ENCODE data around the gene FOXM1.
A peak's percentile ranks its signal among the peaks of the same experiment; 100 is the strongest.

The FOXM1 gene

DNA sequence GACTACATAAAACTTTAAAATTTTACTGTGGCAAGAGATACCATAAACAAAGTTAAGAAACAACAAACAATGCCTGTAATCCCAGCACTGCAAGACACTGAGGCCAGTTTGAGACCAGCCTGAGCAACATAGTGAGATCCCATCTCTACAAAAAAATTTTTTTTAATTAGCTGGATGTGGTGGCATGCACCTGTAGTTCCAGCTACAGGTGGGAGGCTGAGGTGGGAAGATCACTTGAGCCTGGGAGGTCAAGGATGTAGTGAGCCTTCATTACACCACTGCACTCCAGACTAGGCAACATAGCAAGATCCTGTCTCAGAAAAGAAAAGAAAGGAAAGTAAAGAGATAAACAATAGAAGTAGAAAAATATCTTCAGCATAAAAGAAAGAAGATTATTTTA, 16.8 kb downstream of the FOXM1 start:
- H3K4me3 Mint-ChIP-seq: no peak overlapping the region
- no peak for DNase-seq
- H3K4me1 Mint-ChIP-seq (ENCODE audit: low read depth): no peaks in the 10 kb centered on the region
- no peaks in the 10 kb centered on the region for H3K9me3 Mint-ChIP-seq
- peaks cover 88% of the 10 kb centered on the region for H3K36me3 Mint-ChIP-seq (ENCODE audit: low read depth)
- peak overlapping the region; percentile 15 for H3K27ac Mint-ChIP-seq
- H3K27me3 Mint-ChIP-seq: no peaks in the 10 kb centered on the region

DNA sequence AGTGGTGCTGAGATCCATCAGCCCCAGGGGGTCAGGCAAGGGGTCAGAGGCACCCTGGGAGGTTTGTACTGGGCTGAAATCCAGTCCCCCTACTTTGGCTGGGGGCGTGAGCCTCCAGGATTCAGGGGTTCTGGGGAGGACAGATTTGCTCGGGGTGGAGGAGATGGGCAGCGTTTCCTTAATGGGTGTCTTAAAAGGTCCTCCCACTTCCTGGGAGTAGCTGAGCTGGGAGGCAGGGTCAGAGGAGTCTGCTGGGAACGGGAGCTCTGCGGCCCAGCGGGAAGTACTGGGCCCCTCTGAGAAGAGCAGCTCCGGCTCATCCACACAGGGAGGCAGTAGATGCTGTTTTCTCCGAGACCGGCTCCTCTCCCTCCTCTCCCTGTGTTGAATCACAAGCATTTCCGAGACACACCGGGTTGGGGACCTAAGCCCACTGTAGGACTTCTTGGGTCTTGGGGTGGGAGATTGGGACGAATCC, 18.0 kb downstream of the FOXM1 start:
- no peak overlapping the region for H3K27ac Mint-ChIP-seq
- no peaks in the 10 kb centered on the region for H3K4me1 Mint-ChIP-seq (ENCODE audit: low read depth)
- no peak overlapping the region for H3K4me3 Mint-ChIP-seq
- DNase-seq: no peak
- H3K36me3 Mint-ChIP-seq (ENCODE audit: low read depth): peaks cover 84% of the 10 kb centered on the region
- H3K27me3 Mint-ChIP-seq: no peaks in the 10 kb centered on the region
- no peaks in the 10 kb centered on the region for H3K9me3 Mint-ChIP-seq

DNA sequence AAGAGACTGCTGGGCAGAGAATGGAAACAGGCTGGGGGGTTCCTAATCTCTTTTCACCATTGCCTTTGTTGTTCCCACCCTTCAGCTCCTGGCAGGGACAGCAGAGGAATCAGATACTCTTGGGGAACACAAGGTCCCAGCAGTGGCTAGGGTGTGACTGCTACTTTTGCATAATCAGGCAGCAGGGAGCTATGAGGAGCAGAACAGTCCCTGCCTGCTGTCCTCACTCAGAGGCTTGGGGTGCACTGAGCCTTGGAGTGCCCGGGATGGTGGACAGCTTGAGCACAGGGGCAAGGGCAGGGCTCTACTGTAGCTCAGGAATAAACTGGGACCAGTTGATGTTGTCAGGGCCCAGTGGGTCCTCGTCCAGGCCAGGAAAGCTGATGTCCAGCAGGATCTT, 18.6 kb downstream of the FOXM1 start:
- Mint-ChIP-seq H3K4me1 (ENCODE audit: low read depth) (peaks cover 1% of the 10 kb centered on the region), H3K9me3 (no peaks in the 10 kb centered on the region), H3K27ac (no peak overlapping the region), H3K27me3 (no peaks in the 10 kb centered on the region), H3K4me3 (no peak overlapping the region), H3K36me3 (ENCODE audit: low read depth) (peaks cover 80% of the 10 kb centered on the region)
- no peak for DNase-seq

DNA sequence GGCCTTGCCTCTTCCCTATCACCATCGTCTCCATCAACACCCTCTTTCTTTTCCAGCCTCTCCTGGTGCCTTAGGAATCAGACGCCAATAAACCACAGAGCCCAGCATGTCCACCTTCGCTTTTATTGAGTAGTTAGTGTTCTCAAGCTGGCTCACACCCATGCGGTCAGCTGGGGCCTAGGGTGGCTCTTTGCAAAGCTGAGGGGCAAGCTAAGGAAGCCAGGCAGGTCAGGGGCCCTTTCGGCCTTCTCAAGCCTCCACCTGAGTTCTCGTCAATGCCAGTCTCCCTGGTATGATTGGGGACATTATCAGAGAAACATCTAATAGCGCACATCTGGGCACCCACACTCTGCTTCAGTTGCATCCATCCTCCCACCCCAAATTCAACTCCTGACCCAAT, 19.4 kb downstream of the FOXM1 start:
- no peaks in the 10 kb centered on the region for H3K27me3 Mint-ChIP-seq
- H3K27ac Mint-ChIP-seq: no peak overlapping the region
- no peaks in the 10 kb centered on the region for H3K9me3 Mint-ChIP-seq
- DNase-seq: no peak
- H3K36me3 Mint-ChIP-seq (ENCODE audit: low read depth): peaks cover 74% of the 10 kb centered on the region
- peaks cover 1% of the 10 kb centered on the region for H3K4me1 Mint-ChIP-seq (ENCODE audit: low read depth)
- no peak overlapping the region for H3K4me3 Mint-ChIP-seq

DNA sequence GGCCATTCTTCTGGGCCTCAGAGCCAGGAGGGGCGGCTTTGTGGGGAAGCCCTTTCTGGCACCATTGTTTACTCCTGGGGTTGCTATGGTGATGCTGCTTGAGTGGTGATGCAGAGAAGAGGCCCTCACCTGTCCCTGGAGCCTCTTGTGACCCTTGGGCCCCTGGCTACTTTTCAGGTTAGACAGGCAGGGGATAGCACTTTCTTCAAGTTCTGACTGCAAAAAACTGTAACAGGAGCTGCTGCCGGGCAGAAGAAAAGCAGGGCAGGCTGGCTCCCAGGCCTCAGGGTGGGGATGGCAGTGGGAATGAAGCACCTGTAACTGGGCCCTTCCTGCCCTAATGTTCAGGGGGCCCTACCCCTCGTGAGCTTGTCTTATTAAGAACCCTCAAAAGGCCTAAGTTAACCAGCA, 19.9 kb downstream of the FOXM1 start, which contains the start of gene TEX52:
Gene TEX52, minus strand, starts transcription at position 19 of the 411 bp plus-strand sequence. Its CDS starts 13 bp downstream, at position 6.
- H3K4me3 Mint-ChIP-seq: no peak within 1 kb of the TSS
- H3K36me3 Mint-ChIP-seq (ENCODE audit: low read depth): peaks cover 74% of the 10 kb centered on the region
- H3K27me3 Mint-ChIP-seq: no peaks in the 10 kb centered on the region
- no peak for DNase-seq
- no peaks in the 10 kb centered on the region for H3K9me3 Mint-ChIP-seq
- H3K27ac Mint-ChIP-seq: peak within 1 kb of the TSS; percentile 77
- peaks cover 1% of the 10 kb centered on the region for H3K4me1 Mint-ChIP-seq (ENCODE audit: low read depth)

DNA sequence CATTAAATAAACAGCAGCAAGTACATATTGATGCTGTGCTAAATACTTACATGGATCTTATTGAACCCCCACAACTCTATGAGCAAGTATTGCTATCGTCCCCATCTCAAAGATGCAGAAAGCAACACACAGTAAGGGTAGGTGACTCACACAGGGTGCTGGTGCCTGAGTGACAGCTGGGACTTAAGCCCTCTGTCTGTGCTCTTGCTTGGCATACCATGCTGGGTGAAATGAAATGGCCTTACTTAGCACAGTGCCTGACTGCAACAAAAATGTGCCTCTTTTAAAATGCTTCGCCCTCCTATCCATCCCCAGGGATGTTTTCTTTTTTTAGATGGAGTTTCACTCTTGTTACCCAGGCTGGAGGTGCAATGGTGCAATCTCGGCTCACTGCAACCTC, 20.9 kb downstream of the FOXM1 start:
- H3K4me1 Mint-ChIP-seq (ENCODE audit: low read depth): peaks cover 1% of the 10 kb centered on the region
- no peaks in the 10 kb centered on the region for H3K9me3 Mint-ChIP-seq
- no peak overlapping the region for H3K4me3 Mint-ChIP-seq
- peaks cover 70% of the 10 kb centered on the region for H3K36me3 Mint-ChIP-seq (ENCODE audit: low read depth)
- no peak overlapping the region for H3K27ac Mint-ChIP-seq
- no peaks in the 10 kb centered on the region for H3K27me3 Mint-ChIP-seq
- no peak for DNase-seq

DNA sequence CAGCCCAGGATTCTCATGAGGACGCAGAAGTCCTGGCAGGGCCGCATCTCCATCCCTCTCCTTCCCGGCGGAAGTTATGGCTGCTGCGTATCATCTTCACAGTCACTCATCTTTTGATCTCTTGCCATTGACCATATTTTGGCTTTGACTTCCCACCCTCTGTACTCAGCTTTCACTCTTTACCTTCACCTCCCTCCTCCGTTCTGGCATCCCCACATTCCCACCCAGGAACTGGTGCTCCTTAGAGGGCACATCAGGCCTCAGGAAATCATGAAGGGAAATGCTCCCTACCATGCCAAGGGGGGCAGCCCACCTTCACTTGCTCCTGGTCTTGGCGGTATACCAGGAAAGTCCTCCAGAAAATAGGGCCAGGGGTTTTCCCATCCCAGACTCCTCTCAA, 21.4 kb downstream of the FOXM1 start:
- Mint-ChIP-seq H3K27me3 (no peaks in the 10 kb centered on the region), H3K27ac (no peak overlapping the region), H3K9me3 (no peaks in the 10 kb centered on the region), H3K4me1 (ENCODE audit: low read depth) (peaks cover 1% of the 10 kb centered on the region), H3K36me3 (ENCODE audit: low read depth) (peaks cover 69% of the 10 kb centered on the region), H3K4me3 (no peak overlapping the region)
- DNase-seq: no peak

DNA sequence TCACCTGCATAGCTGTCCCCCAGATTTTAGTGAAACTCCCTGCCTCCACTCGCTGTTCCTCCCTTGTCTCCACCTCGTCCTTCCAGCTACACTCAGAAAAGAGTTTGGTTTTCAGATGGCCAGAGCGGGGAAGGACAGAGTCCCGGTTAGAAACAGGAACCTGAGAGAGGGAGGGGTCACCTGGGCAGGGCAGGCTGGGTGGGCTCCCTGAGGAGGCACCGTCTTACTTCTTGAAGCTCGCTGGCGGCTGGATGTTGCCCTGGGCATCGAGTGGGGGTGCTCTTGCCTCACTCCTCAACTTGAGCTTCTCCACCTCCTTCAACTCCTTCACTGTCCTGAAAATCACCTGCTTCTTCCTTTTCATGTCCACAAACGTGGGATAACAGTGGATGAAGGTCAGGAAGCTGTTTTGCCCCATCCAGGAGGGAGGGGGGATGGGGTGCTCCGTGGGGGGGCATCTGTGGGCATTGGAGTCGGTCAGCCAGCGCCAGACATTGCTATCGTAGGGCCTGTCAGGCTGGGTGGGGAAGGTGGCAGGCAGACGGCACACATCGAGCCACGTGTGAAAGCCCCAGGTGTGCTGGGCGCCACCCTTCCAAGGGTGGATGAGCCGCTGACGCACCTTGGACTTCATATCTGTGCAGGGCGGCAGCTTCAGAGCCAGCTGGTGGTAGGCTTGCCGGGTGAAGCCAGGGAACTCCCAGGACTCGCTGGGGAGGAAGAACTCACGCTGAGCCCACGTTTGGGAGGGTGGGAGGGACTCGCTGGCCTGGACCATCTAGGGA, 22.1 kb downstream of the FOXM1 start:
- H3K9me3 Mint-ChIP-seq: no peaks in the 10 kb centered on the region

DNA sequence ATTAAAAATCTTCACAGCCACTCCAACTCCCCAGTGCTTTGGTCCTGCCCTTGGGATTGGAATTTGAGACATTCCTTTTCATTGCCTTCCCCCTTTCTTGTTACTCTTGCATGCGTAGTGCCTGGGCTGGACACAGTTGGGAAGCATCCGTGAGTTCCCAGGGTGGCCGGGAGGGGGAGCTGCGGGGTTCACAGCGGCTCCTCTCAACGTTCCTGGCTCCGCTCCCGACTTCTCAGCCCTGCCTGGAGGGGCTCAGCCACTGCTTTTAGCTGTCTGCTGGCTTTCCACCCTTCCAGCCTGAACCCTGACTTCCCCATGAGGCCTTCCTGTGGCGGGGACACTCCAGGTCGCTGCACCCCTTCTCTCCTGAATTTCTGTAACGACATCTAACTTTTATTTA, 23.3 kb downstream of the FOXM1 start:
- peaks cover 1% of the 10 kb centered on the region for H3K4me1 Mint-ChIP-seq (ENCODE audit: low read depth)
- H3K4me3 Mint-ChIP-seq: no peak overlapping the region
- no peaks in the 10 kb centered on the region for H3K9me3 Mint-ChIP-seq
- DNase-seq: peak; percentile 68
- peaks cover 61% of the 10 kb centered on the region for H3K36me3 Mint-ChIP-seq (ENCODE audit: low read depth)
- H3K27me3 Mint-ChIP-seq: no peaks in the 10 kb centered on the region
- peak overlapping the region; percentile 34 for H3K27ac Mint-ChIP-seq

More for the DNA sequence above, 22.1 kb downstream of the FOXM1 start:
- no peaks in the 10 kb centered on the region for H3K27me3 Mint-ChIP-seq
- peaks cover 1% of the 10 kb centered on the region for H3K4me1 Mint-ChIP-seq (ENCODE audit: low read depth)
- H3K27ac Mint-ChIP-seq: no peak overlapping the region
- peaks cover 64% of the 10 kb centered on the region for H3K36me3 Mint-ChIP-seq (ENCODE audit: low read depth)
- DNase-seq: no peak
- H3K4me3 Mint-ChIP-seq: no peak overlapping the region

DNA sequence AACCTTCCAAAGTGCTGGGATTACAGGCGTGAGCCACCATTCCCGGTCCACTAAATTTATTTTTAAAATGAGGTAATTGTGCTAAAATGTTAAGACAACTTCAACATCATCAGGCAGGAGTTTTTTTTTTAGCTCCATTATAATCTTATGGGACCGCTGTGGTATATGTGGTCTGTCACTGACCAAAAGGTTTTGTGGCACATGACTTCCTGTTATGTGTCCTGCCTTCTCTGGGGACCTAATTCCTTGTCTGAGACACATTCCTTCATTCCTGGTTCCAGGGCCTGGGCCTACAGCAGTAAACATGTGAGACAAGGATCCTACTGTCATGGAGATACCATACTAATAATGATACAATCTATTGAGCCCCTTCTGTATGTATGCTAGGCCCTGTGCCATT, 25.0 kb downstream of the FOXM1 start:
- H3K27ac Mint-ChIP-seq: no peak overlapping the region
- H3K4me3 Mint-ChIP-seq: no peak overlapping the region
- no peak for DNase-seq
- H3K4me1 Mint-ChIP-seq (ENCODE audit: low read depth): peaks cover 1% of the 10 kb centered on the region
- no peaks in the 10 kb centered on the region for H3K27me3 Mint-ChIP-seq
- H3K36me3 Mint-ChIP-seq (ENCODE audit: low read depth): peaks cover 56% of the 10 kb centered on the region
- H3K9me3 Mint-ChIP-seq: no peaks in the 10 kb centered on the region

DNA sequence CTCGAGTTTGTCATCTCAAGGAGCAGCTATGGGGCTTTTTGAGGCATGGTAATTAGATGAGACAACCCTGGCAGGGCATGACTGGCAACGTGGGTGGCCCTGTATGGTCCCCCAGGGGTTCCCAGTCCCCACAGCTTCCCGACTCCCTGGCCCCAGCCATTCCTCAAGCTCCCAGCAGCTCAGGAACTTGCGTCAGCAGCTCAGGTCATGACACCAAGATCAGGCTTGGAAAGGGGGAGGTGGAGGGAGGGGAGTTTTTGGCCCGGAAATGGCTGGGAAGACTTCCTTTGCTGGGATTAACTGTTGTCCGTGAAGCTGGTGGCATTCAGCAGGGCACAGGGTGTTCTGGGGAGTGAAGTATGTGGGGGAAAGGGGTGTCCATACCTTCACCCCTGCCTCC, 31.7 kb downstream of the FOXM1 start:
- Mint-ChIP-seq H3K4me1 (ENCODE audit: low read depth) (no peaks in the 10 kb centered on the region), H3K36me3 (ENCODE audit: low read depth) (peaks cover 59% of the 10 kb centered on the region), H3K27ac (no peak overlapping the region), H3K9me3 (no peaks in the 10 kb centered on the region), H3K27me3 (no peaks in the 10 kb centered on the region), H3K4me3 (no peak overlapping the region)
- no peak for DNase-seq

DNA sequence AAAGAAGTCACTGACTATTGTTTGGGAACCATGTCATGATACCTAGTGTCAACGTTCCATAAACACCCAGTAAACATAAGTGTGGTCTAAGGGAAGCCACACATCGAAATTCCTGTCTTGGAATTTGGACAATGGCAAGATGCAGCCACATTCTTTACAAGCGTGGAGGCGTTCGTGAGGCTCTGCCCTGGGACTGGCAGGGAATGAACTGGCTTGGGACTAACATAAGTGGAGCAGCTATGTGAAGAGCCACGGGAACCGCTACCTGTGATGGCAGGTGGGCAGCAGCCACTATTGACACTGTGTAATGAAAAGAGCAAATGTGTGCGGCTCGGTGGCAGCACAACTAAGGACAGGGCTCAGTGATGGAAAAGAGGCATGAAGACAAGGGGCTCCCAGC, 32.2 kb downstream of the FOXM1 start:
- Mint-ChIP-seq H3K9me3 (no peaks in the 10 kb centered on the region), H3K36me3 (ENCODE audit: low read depth) (peaks cover 61% of the 10 kb centered on the region), H3K27ac (no peak overlapping the region), H3K27me3 (no peaks in the 10 kb centered on the region), H3K4me3 (no peak overlapping the region), H3K4me1 (ENCODE audit: low read depth) (no peaks in the 10 kb centered on the region)
- no peak for DNase-seq

DNA sequence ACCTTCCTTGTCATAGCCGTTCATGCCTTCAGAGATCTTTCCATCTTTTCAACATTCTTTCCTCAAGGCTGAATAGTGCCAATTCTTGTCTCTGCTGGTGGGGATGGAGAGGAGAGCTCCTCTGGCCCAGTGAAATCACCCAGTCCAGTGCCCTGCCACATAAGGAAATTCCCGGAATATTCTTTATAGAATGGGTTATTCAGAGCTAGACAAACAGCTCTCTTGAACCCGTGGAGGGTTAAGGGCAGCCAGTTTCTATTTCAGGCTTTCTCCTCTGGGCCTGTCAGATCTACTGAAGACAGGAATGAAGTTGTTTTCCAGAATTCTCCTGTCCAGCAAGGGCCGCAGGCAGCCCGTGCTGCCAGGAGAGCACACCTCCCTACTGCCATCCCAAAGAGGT, 34.0 kb downstream of the FOXM1 start:
- H3K27ac Mint-ChIP-seq: no peak overlapping the region
- no peak for DNase-seq
- no peak overlapping the region for H3K4me3 Mint-ChIP-seq
- H3K36me3 Mint-ChIP-seq (ENCODE audit: low read depth): peaks cover 66% of the 10 kb centered on the region
- no peaks in the 10 kb centered on the region for H3K4me1 Mint-ChIP-seq (ENCODE audit: low read depth)
- no peaks in the 10 kb centered on the region for H3K27me3 Mint-ChIP-seq
- H3K9me3 Mint-ChIP-seq: no peaks in the 10 kb centered on the region

DNA sequence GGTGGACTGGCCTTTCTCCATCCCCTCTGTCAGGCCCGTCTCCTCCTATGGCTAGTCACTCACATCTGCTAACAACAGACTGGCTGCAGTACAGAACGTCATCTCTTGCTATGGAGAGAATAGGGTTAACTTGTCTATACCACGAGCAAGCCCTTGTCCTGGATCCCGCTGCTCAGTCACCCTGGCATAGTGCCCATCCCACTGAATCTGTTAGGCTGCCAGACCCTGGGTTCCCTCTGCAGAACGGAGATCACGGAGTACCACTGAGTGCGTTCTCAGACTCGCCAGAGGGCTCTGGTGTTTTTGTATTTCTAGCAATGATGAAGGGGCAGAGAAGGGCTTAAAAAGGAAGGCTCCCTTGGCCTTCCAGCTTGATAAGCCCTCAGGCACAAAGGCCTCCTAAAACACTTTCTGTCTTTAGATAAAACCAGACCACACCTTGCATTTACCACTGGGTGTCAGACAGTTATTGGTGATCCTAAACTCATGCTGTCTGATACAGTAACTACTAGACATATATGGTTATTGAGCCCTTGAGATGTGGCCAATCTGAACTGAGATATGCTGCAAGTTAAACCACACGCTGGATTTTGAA, 35.8 kb downstream of the FOXM1 start:
- H3K4me3 Mint-ChIP-seq: no peak overlapping the region
- H3K36me3 Mint-ChIP-seq (ENCODE audit: low read depth): peaks cover 69% of the 10 kb centered on the region
- no peaks in the 10 kb centered on the region for H3K9me3 Mint-ChIP-seq
- no peak for DNase-seq
- H3K27me3 Mint-ChIP-seq: no peaks in the 10 kb centered on the region
- H3K27ac Mint-ChIP-seq: no peak overlapping the region
- no peaks in the 10 kb centered on the region for H3K4me1 Mint-ChIP-seq (ENCODE audit: low read depth)

DNA sequence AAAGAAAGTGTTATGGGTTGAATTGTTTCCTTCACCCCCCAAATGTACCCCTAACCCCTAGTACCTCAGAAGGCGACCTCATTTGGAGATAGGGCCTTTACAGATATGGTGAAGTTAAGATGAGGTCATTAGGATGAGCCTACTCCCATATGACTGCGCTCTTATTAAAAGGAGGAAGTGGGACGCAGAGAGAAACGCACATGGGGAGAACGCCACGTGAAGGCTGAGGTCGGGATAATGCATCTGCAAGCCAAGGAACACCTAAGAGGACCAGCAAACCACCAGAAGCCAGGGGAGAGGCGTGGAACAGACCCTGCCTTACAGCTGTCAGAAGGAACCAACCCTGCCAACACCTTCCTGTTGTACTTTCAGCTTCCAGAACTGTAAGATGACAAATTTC, 40.4 kb downstream of the FOXM1 start:
- Mint-ChIP-seq H3K9me3 (no peaks in the 10 kb centered on the region), H3K36me3 (ENCODE audit: low read depth) (peaks cover 60% of the 10 kb centered on the region), H3K4me3 (no peak overlapping the region), H3K4me1 (ENCODE audit: low read depth) (peaks cover 6% of the 10 kb centered on the region), H3K27ac (no peak overlapping the region), H3K27me3 (no peaks in the 10 kb centered on the region)
- DNase-seq: no peak

All from activated T-cell treated with anti-CD3 and anti-CD28 coated beads, Interleukin-2, amount 50 U/mL, for 24 hours (primary cell).